SK-N-SH (cell line): ENCODE measurements around the gene GALT. TPM values are rescaled to one million over a fixed set of nuclear protein-coding genes. Genes with fewer than 3 reads are reported as not detected.

Source experiments
- CTCF ChIA-PET: fragments of 300-600, 350-600 bp; formaldehyde crosslinking; extraction: SDS; loops from one replicate; lab custom pipeline; 2021; lab: Yijun Ruan, JAX
- POLR2A ChIA-PET: fragments of 350-600 bp; sonication (Branson Sonifier 250); formaldehyde crosslinking; extraction: SDS; loops from one replicate; lab custom pipeline; 2020; ENCODE audit warnings: antibody characterized with exemption, inconsistent platforms; lab: Yijun Ruan, JAX
- DNase-seq: peaks from one replicate; pipeline ENCODE4 v3.0.0; 2012
- H2AFZ ChIP-seq: fragments of 200-600 bp; sonication (generic); 2 replicates; pipeline ENCODE4 v1.8.1; 2016; ENCODE audit warnings: antibody characterized with exemption, mild to moderate bottlenecking, low read depth
- H3F3A ChIP-seq: fragments of 200-600 bp; sonication (generic); replicated peaks from 2 replicates; pipeline ENCODE3; 2016; ENCODE audit warnings: antibody characterized with exemption, mild to moderate bottlenecking; ENCODE audit not compliant: insufficient read depth
- H3K27ac ChIP-seq, 2 experiments: fragments of 200-500 bp in 1 of 2; fragments of 200-600 bp in 1 of 2; sonication (Bioruptor generic) in 1 of 2; sonication (generic), shearing (Covaris generic) in 1 of 2; 2 replicates each; pipeline versions ENCODE4 v1.5.1 to v1.6.1; 2014 to 2016; ENCODE audit warnings: low read depth in 2 of 2, inconsistent platforms in 1 of 2, low read length in 1 of 2, mild to moderate bottlenecking in 1 of 2, mixed read lengths in 1 of 2
- H3K27me3 ChIP-seq: fragments of 200-600 bp; sonication (generic), shearing (Covaris generic); 2 replicates; pipeline ENCODE4 v1.6.1; 2016; ENCODE audit warnings: mixed run types; ENCODE audit not compliant: insufficient read depth
- H3K36me3 ChIP-seq, 2 experiments: fragments of 200-500 bp in 1 of 2; fragments of 200-600 bp in 1 of 2; sonication (Bioruptor generic) in 1 of 2; sonication (generic) in 1 of 2; replicated peaks in 1 of 2; 2 replicates each; pipeline versions ENCODE3 to v1.5.1; 2014 to 2016; ENCODE audit warnings: low read length in 1 of 2, mild to moderate bottlenecking in 1 of 2; ENCODE audit not compliant: insufficient read depth in 2 of 2, control insufficient read depth in 1 of 2
- H3K4me1 ChIP-seq, 2 experiments: fragments of 200-500 bp in 1 of 2; fragments of 200-600 bp in 1 of 2; sonication (Bioruptor generic) in 1 of 2; sonication (generic), shearing (Covaris generic) in 1 of 2; 2 replicates each; pipeline versions ENCODE4 v1.5.1 to v1.6.1; 2014 to 2016; ENCODE audit warnings: low read depth in 1 of 2, low read length in 1 of 2, mixed run types in 1 of 2; ENCODE audit not compliant: insufficient read depth in 2 of 2, control insufficient read depth in 1 of 2
- H3K4me2 ChIP-seq: fragments of 200-600 bp; sonication (generic), shearing (Covaris generic); 2 replicates; pipeline ENCODE4 v1.6.1; 2017; ENCODE audit warnings: mixed run types
- H3K4me3 ChIP-seq, 2 experiments: fragments of 200-500 bp in 1 of 2; fragments of 200-600 bp in 1 of 2; sonication (Bioruptor generic) in 1 of 2; sonication (generic), shearing (Covaris generic) in 1 of 2; 2 replicates each; pipeline versions ENCODE4 v1.5.1 to v1.8.1; 2014 to 2016; ENCODE audit warnings: low read depth in 2 of 2, inconsistent platforms in 1 of 2, low read length in 1 of 2, mild to moderate bottlenecking in 1 of 2, mixed read lengths in 1 of 2, moderate library complexity in 1 of 2
- H3K79me2 ChIP-seq: fragments of 200-600 bp; sonication (generic); 2 replicates; pipeline ENCODE4 v1.8.1; 2017; ENCODE audit warnings: mild to moderate bottlenecking; ENCODE audit not compliant: insufficient read depth
- H3K9ac ChIP-seq: fragments of 200-600 bp; sonication (generic); 2 replicates; pipeline ENCODE4 v1.6.1; 2017; ENCODE audit warnings: mixed run types
- H3K9me2 ChIP-seq: fragments of 200-600 bp; sonication (generic); 2 replicates; pipeline ENCODE4 v1.6.1; 2017; ENCODE audit warnings: mixed run types
- H3K9me3 ChIP-seq: fragments of 200-600 bp; sonication (generic); 2 replicates; pipeline ENCODE4 v1.6.1; 2017; ENCODE audit warnings: mixed run types, mild to moderate bottlenecking, moderate library complexity
- H4K20me1 ChIP-seq: fragments of 200-600 bp; sonication (generic); 2 replicates; pipeline ENCODE4 v1.6.1; 2017; ENCODE audit warnings: mild to moderate bottlenecking, mixed run types; ENCODE audit not compliant: insufficient read depth
- FOXJ3 ChIP-seq: sonication (generic); formaldehyde crosslinking; IDR thresholded peaks from 2 replicates; pipeline ENCODE4 v1.5.1; 2020; ENCODE audit warnings: mild to moderate bottlenecking, missing genetic modification reagents
- GABPA ChIP-seq: IDR thresholded peaks from 2 replicates; pipeline ENCODE4 v1.4.0; 2012; ENCODE audit warnings: low read depth, mild to moderate bottlenecking
- NFIC ChIP-seq: IDR thresholded peaks from 2 replicates; pipeline ENCODE4 v1.4.0; 2012; ENCODE audit warnings: borderline replicate concordance
- POLR2AphosphoS5 ChIP-seq: IDR thresholded peaks from 2 replicates; pipeline ENCODE4 v1.6.1; 2012; ENCODE audit warnings: low read depth, low read length
- RCOR1 ChIP-seq: fragments of 150-350 bp; IDR thresholded peaks from 2 replicates; pipeline ENCODE4 v1.6.1; 2017; ENCODE audit warnings: antibody characterized with exemption, low read length
- SMC3 ChIP-seq: IDR thresholded peaks from 2 replicates; pipeline ENCODE4 v1.6.1; 2012; ENCODE audit warnings: low read depth, low read length, improper control_type of control experiment
- TEAD4 ChIP-seq: IDR thresholded peaks from 2 replicates; pipeline ENCODE4 v1.4.0; 2012; ENCODE audit warnings: mild to moderate bottlenecking, borderline replicate concordance; ENCODE audit not compliant: insufficient read depth
- YY1 ChIP-seq: IDR thresholded peaks from 2 replicates; pipeline ENCODE4 v1.4.0; 2012; ENCODE audit warnings: low read depth, mild to moderate bottlenecking
- WGBS: methylation state at CpG from one replicate; pipeline ENCODE4 v1.1.6; 2017; ENCODE audit warnings: low lambda C conversion rate; 5-methylcytosine and 5-hydroxymethylcytosine counted together
- polyA plus RNA-seq, 3 experiments: library from polyadenylated mRNA; depleted of rRNA; stranded (reverse); fragments of >200 nt; gene quantifications; 2 replicates each; pipeline ENCODE4 v1.2.3, GENCODE V29; 2012
- TF ChIP-seq, protein P1 (sequence below): fragments of 200-600 bp; sonication (generic); IDR thresholded peaks from 2 replicates; pipeline ENCODE4 v1.6.1; 2017; ENCODE audit warnings: antibody characterized with exemption, mild to moderate bottlenecking, moderate library complexity
- TF ChIP-seq, protein P2 (sequence below): IDR thresholded peaks from 2 replicates; pipeline ENCODE4 v1.4.0; 2012; ENCODE audit warnings: low read depth

GALT gene
- polyA plus RNA-seq, 1 of the 3 experiments (the other 2 are of a cell fraction) = 45.9 TPM

DNA sequence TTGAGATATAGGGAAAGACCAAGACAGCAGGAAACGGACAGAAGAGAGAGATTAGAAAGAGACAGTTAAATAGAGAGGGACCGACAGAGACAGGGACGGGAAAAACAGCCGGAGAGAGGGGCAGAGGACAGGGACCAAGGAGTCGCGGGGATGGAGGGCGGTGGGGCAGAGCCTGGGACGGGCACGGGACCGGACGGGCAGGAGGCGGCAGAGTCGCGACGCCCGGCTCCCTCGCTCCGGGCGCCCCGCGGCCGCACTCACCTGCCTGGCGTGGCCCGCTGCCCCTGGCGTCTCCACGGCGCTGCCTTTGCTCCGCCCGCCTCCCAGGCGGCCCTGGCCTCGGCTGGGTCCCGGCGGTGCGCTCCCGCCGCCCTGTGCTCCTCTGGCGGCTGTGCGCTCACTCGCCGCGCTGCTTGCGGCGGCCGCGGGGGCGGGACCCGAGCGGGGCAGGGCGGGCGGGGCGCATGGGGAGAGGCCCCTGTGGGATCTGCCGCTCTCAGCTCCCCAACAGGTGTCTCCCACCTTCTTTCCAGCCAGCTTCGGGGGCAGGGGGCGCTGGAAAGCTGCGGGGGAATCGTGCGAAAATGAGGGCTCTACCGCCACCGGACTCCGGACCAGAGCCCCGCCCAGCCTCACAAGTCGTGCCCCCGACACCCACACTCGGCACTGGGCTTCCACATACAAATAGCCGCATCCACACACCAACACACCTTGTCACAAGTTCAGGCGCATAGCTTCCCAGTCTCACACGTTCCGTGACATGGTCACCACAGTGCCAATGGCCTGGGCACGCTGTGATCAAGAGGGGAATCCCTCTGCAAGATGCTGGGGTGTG is 17.6 kb upstream of the GALT start, which contains the start of gene ARID3C:
Gene ARID3C (minus strand): TSS at position 411 of the 835 bp plus-strand sequence. CDS start 1,052 bp downstream, outside the sequence.
- POLR2A ChIA-PET = interaction anchor here (0.5 to 1.2 kb wide), 2 partner anchors 9 to 190 kb away, joined by 3 read pairs; no protein-coding TSS in a partner anchor

DNA sequence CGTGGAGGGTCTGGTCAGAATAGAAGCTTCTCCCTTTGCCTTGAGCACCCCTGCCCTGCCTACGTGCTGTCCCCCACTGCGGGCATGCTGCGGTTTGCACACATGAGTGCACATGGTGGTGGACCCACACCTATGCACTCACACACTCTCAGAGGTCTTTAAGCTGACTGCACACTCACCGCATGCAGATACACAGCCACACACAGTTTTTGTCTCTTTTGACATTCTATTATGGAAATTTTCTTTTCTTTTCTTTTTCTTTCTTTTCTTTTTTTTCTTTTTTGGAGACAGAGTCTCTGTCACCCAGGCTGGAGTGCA is 17.0 kb upstream of the GALT start:
- H3K4me2 ChIP-seq = peak overlapping the region; percentile 78; the same call in 1 of the 2 replicates
- peak overlapping the region; percentile 44 to 52; a peak in 1 of 4 replicates for H3K4me3 ChIP-seq
- TF ChIP-seq, protein P1, sequence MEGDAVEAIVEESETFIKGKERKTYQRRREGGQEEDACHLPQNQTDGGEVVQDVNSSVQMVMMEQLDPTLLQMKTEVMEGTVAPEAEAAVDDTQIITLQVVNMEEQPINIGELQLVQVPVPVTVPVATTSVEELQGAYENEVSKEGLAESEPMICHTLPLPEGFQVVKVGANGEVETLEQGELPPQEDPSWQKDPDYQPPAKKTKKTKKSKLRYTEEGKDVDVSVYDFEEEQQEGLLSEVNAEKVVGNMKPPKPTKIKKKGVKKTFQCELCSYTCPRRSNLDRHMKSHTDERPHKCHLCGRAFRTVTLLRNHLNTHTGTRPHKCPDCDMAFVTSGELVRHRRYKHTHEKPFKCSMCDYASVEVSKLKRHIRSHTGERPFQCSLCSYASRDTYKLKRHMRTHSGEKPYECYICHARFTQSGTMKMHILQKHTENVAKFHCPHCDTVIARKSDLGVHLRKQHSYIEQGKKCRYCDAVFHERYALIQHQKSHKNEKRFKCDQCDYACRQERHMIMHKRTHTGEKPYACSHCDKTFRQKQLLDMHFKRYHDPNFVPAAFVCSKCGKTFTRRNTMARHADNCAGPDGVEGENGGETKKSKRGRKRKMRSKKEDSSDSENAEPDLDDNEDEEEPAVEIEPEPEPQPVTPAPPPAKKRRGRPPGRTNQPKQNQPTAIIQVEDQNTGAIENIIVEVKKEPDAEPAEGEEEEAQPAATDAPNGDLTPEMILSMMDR = no peak
- no peak for TF ChIP-seq POLR2AphosphoS5
- TF ChIP-seq RCOR1 = no peak
- no peak for TF ChIP-seq NFIC
- no peak for TF ChIP-seq SMC3
- no peak for TF ChIP-seq GABPA
- TF ChIP-seq, all 33 proteins: peak for 0
- 68% methylated on average over 2 of the region's 5 CpGs for WGBS
- no peak overlapping the region for H3K27ac ChIP-seq
- no peaks in the 10 kb centered on the region for H3K36me3 ChIP-seq
- peaks cover 0 to 8% of the 10 kb centered on the region in 2 experiments; a peak in 1 of 4 replicates for H3K4me1 ChIP-seq
- no peaks in the 10 kb centered on the region for H3K79me2 ChIP-seq
- no peak overlapping the region for H2AFZ ChIP-seq
- H3K9me3 ChIP-seq = no peaks in the 10 kb centered on the region
- H3K27me3 ChIP-seq = peaks cover 21% of the 10 kb centered on the region; the same call in 1 of the 2 replicates
- H3K9ac ChIP-seq = no peak overlapping the region
- 0 out of 2 replicates have a peak, but pooled peaks cover 3% of the 10 kb centered on the region for H4K20me1 ChIP-seq
- no peaks in the 10 kb centered on the region for H3K9me2 ChIP-seq
- no peaks in the 10 kb centered on the region for H3F3A ChIP-seq
- ChIA-PET CTCF (interaction anchor here (0.6 to 12.3 kb wide), 8 partner anchors 14 to 82 kb away, joined by 3 to 256 read pairs (median 6); partner anchors contain the start of genes GALT and RPP25L), POLR2A (interaction anchor here (1.2 kb wide), 1 partner anchor 9 kb away, joined by 3 read pairs; no protein-coding TSS in a partner anchor)
- no peak for DNase-seq

More for the DNA sequence above, 17.6 kb upstream of the GALT start, which contains the start of gene ARID3C:
- DNase-seq = peak; percentile 84
- no peaks in the 10 kb centered on the region for H4K20me1 ChIP-seq
- TF ChIP-seq TEAD4 (no peak), NFIC (no peak), YY1 (no peak), FOXJ3 (CRISPR knock-in tag) (no peak)
- TF ChIP-seq, protein P2, sequence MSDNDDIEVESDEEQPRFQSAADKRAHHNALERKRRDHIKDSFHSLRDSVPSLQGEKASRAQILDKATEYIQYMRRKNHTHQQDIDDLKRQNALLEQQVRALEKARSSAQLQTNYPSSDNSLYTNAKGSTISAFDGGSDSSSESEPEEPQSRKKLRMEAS = no peak
- TF ChIP-seq, all 33 proteins: peak for 0
- no peaks in the 10 kb centered on the region for H3K9me3 ChIP-seq
- H3K27ac ChIP-seq = no peak within 1 kb of the TSS
- H3K27me3 ChIP-seq = peaks cover 21% of the 10 kb centered on the region; the same call in 1 of the 2 replicates
- CTCF ChIA-PET = interaction anchor here (0.6 to 12.3 kb wide), 9 partner anchors 14 to 81 kb away, joined by 3 to 256 read pairs (median 5); partner anchors contain the start of genes GALT and RPP25L
- H3F3A ChIP-seq = no peaks in the 10 kb centered on the region
- H3K4me3 ChIP-seq = peak within 1 kb of the TSS; percentile 44 to 52
- H3K36me3 ChIP-seq = no peaks in the 10 kb centered on the region
- 0 out of 2 replicates have a peak within 1 kb of the TSS, but pooled peaks have one; percentile 46 for H2AFZ ChIP-seq
- peaks cover 0 to 8% of the 10 kb centered on the region in 2 experiments; a peak in 1 of 4 replicates for H3K4me1 ChIP-seq
- H3K79me2 ChIP-seq = no peaks in the 10 kb centered on the region
- WGBS = 14% methylated on average over 27 of the region's 69 CpGs
- no peaks in the 10 kb centered on the region for H3K9me2 ChIP-seq
- H3K9ac ChIP-seq = no peak within 1 kb of the TSS
- H3K4me2 ChIP-seq = peak within 1 kb of the TSS; percentile 78
